Measurements from ENCODE around the gene MTFMT. TPM values are rescaled to one million over a fixed set of nuclear protein-coding genes. Genes with fewer than 3 reads are reported as not detected.
A peak's percentile ranks its signal among the peaks of the same experiment; 100 is the strongest.

The MTFMT gene
- total and polyA plus RNA-seq, 2 donors = 9.6 to 9.7 TPM

DNA sequence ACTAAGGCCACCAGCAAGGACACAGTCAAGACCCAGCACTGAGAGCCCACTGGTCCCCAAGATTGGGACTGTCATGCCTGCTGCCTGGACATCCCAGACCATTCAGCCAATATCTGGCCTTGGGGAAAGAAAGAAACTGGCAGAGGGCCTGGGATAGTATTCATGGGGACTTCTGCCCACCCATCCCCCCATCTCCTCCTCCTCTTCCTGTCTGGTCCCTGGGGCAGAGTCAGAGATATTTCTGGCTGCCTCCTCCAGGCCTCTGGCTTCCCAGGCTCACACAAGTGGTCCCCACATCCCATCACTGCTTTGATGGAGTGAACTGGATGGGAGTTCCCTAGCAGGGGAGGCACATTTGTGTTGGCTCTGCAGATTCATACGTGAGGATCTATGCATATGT, 42.6 kb upstream of the MTFMT start:
- 90% methylated on average over 1 of the region's 1 CpG for WGBS
- Histone ChIP-seq H3K36me3 (ENCODE audit: control insufficient read depth in 2 of 2, insufficient read depth in 2 of 2, low read length in 1 of 2) (no peaks in the 10 kb centered on the region), H3K9me3 (ENCODE audit: control insufficient read depth in 2 of 2, insufficient read depth in 1 of 2, low read length in 1 of 2) (no peaks in the 10 kb centered on the region), H3K27me3 (ENCODE audit: control insufficient read depth in 2 of 2, insufficient read depth in 1 of 2, low read length in 1 of 2) (peaks cover 23 to 33% of the 10 kb centered on the region in 2 donors), H3K4me1 (ENCODE audit: control insufficient read depth in 2 of 2, insufficient read depth in 2 of 2, low read length in 2 of 2) (no peaks in the 10 kb centered on the region), H3K4me3 (ENCODE audit: low read length in 2 of 2) (no peak overlapping the region), H3K27ac (ENCODE audit: low read depth in 1 of 2, low read length in 1 of 2) (no peak overlapping the region)
- no peak for DNase-seq (ENCODE audit: low read depth in 6 of 9, low spot score in 9 of 9)

GRCh38 chr15:65071381-65071811, 42.0 kb upstream of the MTFMT start:
- DNase-seq (ENCODE audit: low read depth in 6 of 9, low spot score in 9 of 9) = no peak
- H3K27me3 ChIP-seq (ENCODE audit: control insufficient read depth in 2 of 2, insufficient read depth in 1 of 2, low read length in 1 of 2) = peaks cover 28 to 33% of the 10 kb centered on the region in 2 donors
- no peak overlapping the region for H3K27ac ChIP-seq (ENCODE audit: low read depth in 1 of 2, low read length in 1 of 2)
- H3K4me1 ChIP-seq (ENCODE audit: control insufficient read depth in 2 of 2, insufficient read depth in 2 of 2, low read length in 2 of 2) = no peaks in the 10 kb centered on the region
- H3K4me3 ChIP-seq (ENCODE audit: low read length in 2 of 2) = no peak overlapping the region
- whole genome bisulfite sequencing = 94% methylated on average over 5 of the region's 5 CpGs
- H3K9me3 ChIP-seq (ENCODE audit: control insufficient read depth in 2 of 2, insufficient read depth in 1 of 2, low read length in 1 of 2) = no peaks in the 10 kb centered on the region
- no peaks in the 10 kb centered on the region for H3K36me3 ChIP-seq (ENCODE audit: control insufficient read depth in 2 of 2, insufficient read depth in 2 of 2, low read length in 1 of 2)

DNA sequence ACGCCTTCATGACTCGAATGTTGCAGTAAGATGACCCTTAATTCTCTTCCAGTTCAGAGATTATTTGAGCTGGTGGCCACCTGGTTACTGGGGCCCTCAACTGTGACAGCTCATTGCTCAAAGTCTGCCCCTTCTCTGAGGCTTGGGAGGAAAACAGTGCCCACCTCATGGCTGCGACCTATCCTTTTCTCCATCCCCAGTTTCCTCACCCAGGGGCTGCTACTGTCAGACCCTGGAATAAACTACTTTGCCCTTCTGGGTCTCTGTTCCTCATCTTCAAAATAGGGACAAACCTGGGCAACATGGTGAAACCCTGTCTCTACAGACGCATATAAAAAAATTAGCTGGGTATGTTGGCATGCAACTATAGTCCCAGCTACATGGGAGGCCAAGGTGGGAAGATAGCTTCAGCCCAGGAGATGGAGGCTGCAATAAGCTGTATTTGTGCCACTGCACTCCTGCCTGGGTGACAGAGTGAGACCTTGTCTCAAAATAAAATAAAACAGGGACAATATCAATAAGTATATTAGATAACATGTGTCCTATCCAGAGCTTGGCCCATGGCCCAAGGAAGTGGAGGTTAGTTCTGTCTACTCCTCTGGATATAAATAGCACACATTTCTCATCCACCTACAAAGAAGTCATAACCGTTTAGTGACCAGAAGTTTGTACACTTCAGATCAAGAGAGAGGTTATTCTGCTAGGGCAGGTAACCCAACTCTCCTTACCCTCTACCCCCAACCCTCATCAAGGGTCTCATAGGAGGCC, 40.5 kb upstream of the MTFMT start:
- no peak for DNase-seq (ENCODE audit: low read depth in 6 of 9, low spot score in 9 of 9)
- peaks cover 30 to 45% of the 10 kb centered on the region in 2 donors for H3K27me3 ChIP-seq (ENCODE audit: control insufficient read depth in 2 of 2, insufficient read depth in 1 of 2, low read length in 1 of 2)
- no peaks in the 10 kb centered on the region for H3K9me3 ChIP-seq (ENCODE audit: control insufficient read depth in 2 of 2, insufficient read depth in 1 of 2, low read length in 1 of 2)
- no peak overlapping the region for H3K4me3 ChIP-seq (ENCODE audit: low read length in 2 of 2)
- no peaks in the 10 kb centered on the region for H3K36me3 ChIP-seq (ENCODE audit: control insufficient read depth in 2 of 2, insufficient read depth in 2 of 2, low read length in 1 of 2)
- no peaks in the 10 kb centered on the region for H3K4me1 ChIP-seq (ENCODE audit: control insufficient read depth in 2 of 2, insufficient read depth in 2 of 2, low read length in 2 of 2)
- 93% methylated on average over 5 of the region's 5 CpGs for WGBS
- no peak overlapping the region for H3K27ac ChIP-seq (ENCODE audit: low read depth in 1 of 2, low read length in 1 of 2)

DNA sequence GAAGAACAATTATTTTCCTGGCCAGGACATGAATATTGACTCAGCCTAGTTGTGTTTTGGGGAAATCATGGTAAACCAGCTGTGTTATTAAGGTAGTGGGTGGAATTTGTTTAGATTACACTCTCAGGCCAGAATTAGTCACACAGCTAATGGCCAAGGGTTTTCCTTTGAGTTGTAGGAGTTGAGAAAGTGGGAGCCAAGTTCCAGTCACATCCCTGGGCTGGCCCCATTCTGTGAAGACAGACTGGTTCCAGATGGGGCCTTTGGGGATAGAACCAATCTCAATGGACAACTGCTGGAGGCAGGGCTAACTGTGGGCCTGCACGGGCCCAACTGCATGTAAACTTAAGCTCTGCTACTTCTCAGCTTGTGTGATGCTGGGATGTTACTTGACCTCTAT, 39.7 kb upstream of the MTFMT start:
- H3K4me1 ChIP-seq (ENCODE audit: control insufficient read depth in 2 of 2, insufficient read depth in 2 of 2, low read length in 2 of 2) = no peaks in the 10 kb centered on the region
- H3K27ac ChIP-seq (ENCODE audit: low read depth in 1 of 2, low read length in 1 of 2) = no peak overlapping the region
- 93% methylated on average over 1 of the region's 1 CpG for WGBS
- no peak overlapping the region for H3K4me3 ChIP-seq (ENCODE audit: low read length in 2 of 2)
- H3K27me3 ChIP-seq (ENCODE audit: control insufficient read depth in 2 of 2, insufficient read depth in 1 of 2, low read length in 1 of 2) = peaks cover 30 to 46% of the 10 kb centered on the region in 2 donors
- no peaks in the 10 kb centered on the region for H3K36me3 ChIP-seq (ENCODE audit: control insufficient read depth in 2 of 2, insufficient read depth in 2 of 2, low read length in 1 of 2)
- DNase-seq (ENCODE audit: low read depth in 6 of 9, low spot score in 9 of 9) = no peak
- no peaks in the 10 kb centered on the region for H3K9me3 ChIP-seq (ENCODE audit: control insufficient read depth in 2 of 2, insufficient read depth in 1 of 2, low read length in 1 of 2)

GRCh38 chr15:65068403-65068788, 39.0 kb upstream of the MTFMT start:
- DNase-seq (ENCODE audit: low read depth in 6 of 9, low spot score in 9 of 9) = no peak
- 99% methylated on average over 3 of the region's 3 CpGs for WGBS
- H3K4me3 ChIP-seq (ENCODE audit: low read length in 2 of 2) = no peak overlapping the region
- no peaks in the 10 kb centered on the region for H3K36me3 ChIP-seq (ENCODE audit: control insufficient read depth in 2 of 2, insufficient read depth in 2 of 2, low read length in 1 of 2)
- no peaks in the 10 kb centered on the region for H3K9me3 ChIP-seq (ENCODE audit: control insufficient read depth in 2 of 2, insufficient read depth in 1 of 2, low read length in 1 of 2)
- no peak overlapping the region for H3K27ac ChIP-seq (ENCODE audit: low read depth in 1 of 2, low read length in 1 of 2)
- peaks cover 30 to 48% of the 10 kb centered on the region in 2 donors for H3K27me3 ChIP-seq (ENCODE audit: control insufficient read depth in 2 of 2, insufficient read depth in 1 of 2, low read length in 1 of 2)
- no peaks in the 10 kb centered on the region for H3K4me1 ChIP-seq (ENCODE audit: control insufficient read depth in 2 of 2, insufficient read depth in 2 of 2, low read length in 2 of 2)

GRCh38 chr15:65067645-65068402, 38.4 kb upstream of the MTFMT start, which contains the start of gene RASL12:
Gene RASL12 (minus strand): TSS chr15:65067991. CDS start chr15:65067835, 156 bp downstream.
- 10% methylated on average over 66 of the region's 66 CpGs for WGBS

DNA sequence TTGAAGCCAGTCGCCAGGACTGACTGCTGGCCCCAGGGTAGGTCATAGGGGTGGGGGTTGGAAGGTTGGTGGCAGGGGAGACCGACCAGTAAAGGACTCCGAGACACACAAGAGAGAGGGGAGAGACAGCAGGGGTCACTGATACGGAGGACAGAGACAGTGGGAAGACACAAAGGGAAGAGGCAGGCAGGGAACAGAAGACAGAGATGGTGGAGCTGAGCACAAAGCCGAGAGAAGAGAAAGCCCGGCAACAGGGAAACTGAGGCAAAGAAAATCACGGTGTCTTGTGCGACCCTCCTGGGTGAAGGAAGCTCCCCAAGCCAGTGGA, 37.8 kb upstream of the MTFMT start:
- 51% methylated on average over 8 of the region's 8 CpGs for WGBS
- no peaks in the 10 kb centered on the region for H3K36me3 ChIP-seq (ENCODE audit: control insufficient read depth in 2 of 2, insufficient read depth in 2 of 2, low read length in 1 of 2)
- peaks cover 30 to 48% of the 10 kb centered on the region in 2 donors for H3K27me3 ChIP-seq (ENCODE audit: control insufficient read depth in 2 of 2, insufficient read depth in 1 of 2, low read length in 1 of 2)
- H3K4me3 ChIP-seq (ENCODE audit: low read length in 2 of 2) = peak overlapping the region in 1 of 2 donors; percentile 18
- H3K27ac ChIP-seq (ENCODE audit: low read depth in 1 of 2, low read length in 1 of 2) = no peak overlapping the region
- no peaks in the 10 kb centered on the region for H3K9me3 ChIP-seq (ENCODE audit: control insufficient read depth in 2 of 2, insufficient read depth in 1 of 2, low read length in 1 of 2)
- DNase-seq (ENCODE audit: low read depth in 6 of 9, low spot score in 9 of 9) = no peak
- no peaks in the 10 kb centered on the region for H3K4me1 ChIP-seq (ENCODE audit: control insufficient read depth in 2 of 2, insufficient read depth in 2 of 2, low read length in 2 of 2)

More at GRCh38 chr15:65067645-65068402, 38.4 kb upstream of the MTFMT start, which contains the start of gene RASL12:
- Histone ChIP-seq H3K27ac (ENCODE audit: low read depth in 1 of 2, low read length in 1 of 2) (no peak within 1 kb of the TSS), H3K27me3 (ENCODE audit: control insufficient read depth in 2 of 2, insufficient read depth in 1 of 2, low read length in 1 of 2) (peaks cover 30 to 48% of the 10 kb centered on the region in 2 donors), H3K36me3 (ENCODE audit: control insufficient read depth in 2 of 2, insufficient read depth in 2 of 2, low read length in 1 of 2) (no peaks in the 10 kb centered on the region), H3K4me1 (ENCODE audit: control insufficient read depth in 2 of 2, insufficient read depth in 2 of 2, low read length in 2 of 2) (no peaks in the 10 kb centered on the region), H3K9me3 (ENCODE audit: control insufficient read depth in 2 of 2, insufficient read depth in 1 of 2, low read length in 1 of 2) (no peaks in the 10 kb centered on the region), H3K4me3 (ENCODE audit: low read length in 2 of 2) (peak within 1 kb of the TSS; percentile 18 to 25)
- no peak for DNase-seq (ENCODE audit: low read depth in 6 of 9, low spot score in 9 of 9)

GRCh38 chr15:65066635-65067316, 37.3 kb upstream of the MTFMT start:
- Histone ChIP-seq H3K9me3 (ENCODE audit: control insufficient read depth in 2 of 2, insufficient read depth in 1 of 2, low read length in 1 of 2) (no peaks in the 10 kb centered on the region), H3K27me3 (ENCODE audit: control insufficient read depth in 2 of 2, insufficient read depth in 1 of 2, low read length in 1 of 2) (peaks cover 30 to 48% of the 10 kb centered on the region in 2 donors), H3K36me3 (ENCODE audit: control insufficient read depth in 2 of 2, insufficient read depth in 2 of 2, low read length in 1 of 2) (no peaks in the 10 kb centered on the region), H3K27ac (ENCODE audit: low read depth in 1 of 2, low read length in 1 of 2) (no peak overlapping the region), H3K4me1 (ENCODE audit: control insufficient read depth in 2 of 2, insufficient read depth in 2 of 2, low read length in 2 of 2) (no peaks in the 10 kb centered on the region), H3K4me3 (ENCODE audit: low read length in 2 of 2) (no peak overlapping the region)
- 55% methylated on average over 9 of the region's 9 CpGs for WGBS
- no peak for DNase-seq (ENCODE audit: low read depth in 6 of 9, low spot score in 9 of 9)

All from thymus (tissue), 11 donors.